PC-3 (cell line): ENCODE data around the gene INF2.

Experiments
- EZH2 ChIP-seq: fragments of 300-600 bp; sonication (generic); IDR thresholded peaks from one replicate; pipeline ENCODE4 v1.6.1; 2017; ENCODE audit warnings: antibody characterized with exemption, mild to moderate bottlenecking, low read length; ENCODE audit not compliant: unreplicated experiment
- TF ChIP-seq, protein P1 (sequence below): fragments of 300-600 bp; sonication (generic); conservative IDR thresholded peaks from 2 replicates; pipeline ENCODE4 v1.5.1; 2017; ENCODE audit warnings: antibody characterized with exemption, low read depth, mild to moderate bottlenecking, low read length

DNA sequence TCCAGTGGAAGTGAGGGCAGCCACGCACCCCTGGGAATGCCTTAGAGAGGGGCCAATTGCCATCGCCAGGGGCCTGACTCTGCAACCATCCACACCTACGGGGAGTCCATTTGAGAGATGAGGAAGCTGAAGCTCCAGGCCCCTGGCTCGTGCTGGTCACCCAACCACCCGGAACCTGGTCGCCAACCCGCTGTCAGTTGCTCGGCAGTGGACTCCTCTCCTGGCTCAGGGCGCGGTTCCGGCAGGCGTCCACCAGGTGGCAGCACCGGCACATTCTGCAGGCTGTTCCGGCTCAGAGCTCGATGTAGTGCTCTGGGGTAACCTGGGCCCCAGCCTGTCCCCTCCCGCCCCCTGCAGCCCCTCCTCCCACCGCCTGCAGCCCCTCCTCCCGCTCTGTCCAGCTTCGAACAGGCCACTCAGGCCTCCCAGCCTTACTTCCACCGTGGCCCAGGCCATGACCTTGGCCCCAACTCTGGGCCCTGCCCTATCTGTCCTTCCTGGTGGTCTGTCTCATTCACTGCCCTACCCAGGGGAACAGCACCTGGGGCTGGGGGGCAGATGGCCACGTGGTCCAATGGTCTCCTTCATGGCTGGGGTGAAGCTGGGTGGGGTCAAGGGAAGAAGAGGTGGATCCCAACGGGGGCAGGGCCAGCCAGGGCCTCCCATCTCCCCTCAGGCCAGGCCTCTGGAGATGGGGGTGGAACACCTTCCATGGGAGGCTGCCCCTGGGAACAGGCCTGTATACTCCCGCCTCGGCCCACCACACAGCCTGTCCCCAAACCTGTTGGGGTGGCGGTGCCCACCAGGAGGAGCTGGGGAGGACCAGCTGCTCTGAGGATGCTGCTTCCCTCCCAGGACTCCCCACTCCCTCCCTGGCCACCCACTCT lies 79.3 kb downstream of the INF2 start:
- TF ChIP-seq, protein P1, sequence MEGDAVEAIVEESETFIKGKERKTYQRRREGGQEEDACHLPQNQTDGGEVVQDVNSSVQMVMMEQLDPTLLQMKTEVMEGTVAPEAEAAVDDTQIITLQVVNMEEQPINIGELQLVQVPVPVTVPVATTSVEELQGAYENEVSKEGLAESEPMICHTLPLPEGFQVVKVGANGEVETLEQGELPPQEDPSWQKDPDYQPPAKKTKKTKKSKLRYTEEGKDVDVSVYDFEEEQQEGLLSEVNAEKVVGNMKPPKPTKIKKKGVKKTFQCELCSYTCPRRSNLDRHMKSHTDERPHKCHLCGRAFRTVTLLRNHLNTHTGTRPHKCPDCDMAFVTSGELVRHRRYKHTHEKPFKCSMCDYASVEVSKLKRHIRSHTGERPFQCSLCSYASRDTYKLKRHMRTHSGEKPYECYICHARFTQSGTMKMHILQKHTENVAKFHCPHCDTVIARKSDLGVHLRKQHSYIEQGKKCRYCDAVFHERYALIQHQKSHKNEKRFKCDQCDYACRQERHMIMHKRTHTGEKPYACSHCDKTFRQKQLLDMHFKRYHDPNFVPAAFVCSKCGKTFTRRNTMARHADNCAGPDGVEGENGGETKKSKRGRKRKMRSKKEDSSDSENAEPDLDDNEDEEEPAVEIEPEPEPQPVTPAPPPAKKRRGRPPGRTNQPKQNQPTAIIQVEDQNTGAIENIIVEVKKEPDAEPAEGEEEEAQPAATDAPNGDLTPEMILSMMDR, result peak; percentile 70
- TF ChIP-seq EZH2, result no peak
